HG02943 (cell line): ENCODE data around the gene HOXB5.

Experiments used
- ATAC-seq: cut with Tn5 transposase; IDR thresholded peaks from one replicate; pipeline ENCODE4 v1.9.1; 2021; ENCODE audit warnings: mild to moderate bottlenecking, low read depth, moderate library complexity; ENCODE audit not compliant: unreplicated experiment

HOXB5 gene

GRCh38 chr17:48593126-48593829, at the start of gene HOXB5:
Gene HOXB5 (minus strand): TSS chr17:48593779. CDS start chr17:48593682, 97 bp downstream.
- ATAC-seq, result no peak

- no peak for ATAC-seq
These were observed 49.5 kb upstream of the HOXB5 start for GRCh38 chr17:48642843-48643696.

- no peak for ATAC-seq
These were observed 48.7 kb upstream of the HOXB5 start for GRCh38 chr17:48642059-48642842.

- ATAC-seq, result no peak
These were observed 48.0 kb upstream of the HOXB5 start for GRCh38 chr17:48641541-48642058.

GRCh38 chr17:48640858-48641180, 47.2 kb upstream of the HOXB5 start:
- no peak for ATAC-seq

GRCh38 chr17:48639982-48640857, 46.6 kb upstream of the HOXB5 start:
- ATAC-seq, result no peak

- no peak for ATAC-seq
These were observed 45.6 kb upstream of the HOXB5 start for GRCh38 chr17:48639136-48639535.

GRCh38 chr17:48637323-48638260, 44.0 kb upstream of the HOXB5 start:
- no peak for ATAC-seq

- no peak for ATAC-seq
These were observed 42.8 kb upstream of the HOXB5 start for GRCh38 chr17:48636177-48637018.

GRCh38 chr17:48634493-48635208, 41.1 kb upstream of the HOXB5 start:
- no peak for ATAC-seq

GRCh38 chr17:48633266-48633677, 39.7 kb upstream of the HOXB5 start:
- no peak for ATAC-seq

- no peak for ATAC-seq
These were observed 39.1 kb upstream of the HOXB5 start for GRCh38 chr17:48632579-48633265.

- ATAC-seq, result no peak
These were observed 38.4 kb upstream of the HOXB5 start for GRCh38 chr17:48631693-48632578.

GRCh38 chr17:48630925-48631692, 37.5 kb upstream of the HOXB5 start:
- ATAC-seq, result no peak
